Measurements from ENCODE around the gene PMVK.

GRCh38 chr1:154925335-154926170 is 11.0 kb downstream of the PMVK start:
- TF ChIP-seq CTCF (IDR thresholded peaks at IDR 0.05) (no peak), POLR2A (IDR thresholded peaks at IDR 0.05) (no peak)
